ENCODE results near the gene DHX15.

DHX15 gene

GRCh38 chr4:24584211-24584850 is at the start of gene DHX15:
Gene DHX15 (minus strand): TSS chr4:24584554. CDS start chr4:24584393, 161 bp downstream.
- DNase-seq, result peak; percentile 14

- DNase-seq, result no peak
These were observed 47.7 kb upstream of the DHX15 start for GRCh38 chr4:24632011-24632410.

- no peak for DNase-seq
These were observed 46.6 kb upstream of the DHX15 start for GRCh38 chr4:24630937-24631336.

GRCh38 chr4:24625091-24625490 is 40.7 kb upstream of the DHX15 start:
- DNase-seq, result no peak

- no peak for DNase-seq
These were observed 40.0 kb upstream of the DHX15 start for GRCh38 chr4:24624381-24624780.

GRCh38 chr4:24622146-24622834 is 37.9 kb upstream of the DHX15 start:
- no peak for DNase-seq

- no peak for DNase-seq
These were observed 31.6 kb upstream of the DHX15 start for GRCh38 chr4:24615977-24616376.

- no peak for DNase-seq
These were observed 30.5 kb upstream of the DHX15 start for GRCh38 chr4:24614881-24615280.

- no peak for DNase-seq
These were observed 29.1 kb upstream of the DHX15 start for GRCh38 chr4:24613502-24613901.

- no peak for DNase-seq
These were observed 27.2 kb upstream of the DHX15 start for GRCh38 chr4:24611575-24611974.

GRCh38 chr4:24607334-24607733 is 23.0 kb upstream of the DHX15 start:
- no peak for DNase-seq

GRCh38 chr4:24605216-24605615 is 20.9 kb upstream of the DHX15 start:
- no peak for DNase-seq

- DNase-seq, result no peak
These were observed 20.3 kb upstream of the DHX15 start for GRCh38 chr4:24604558-24605214.

GRCh38 chr4:24603343-24603742 is 19.0 kb upstream of the DHX15 start:
- DNase-seq, result no peak

- no peak for DNase-seq
These were observed 16.8 kb upstream of the DHX15 start for GRCh38 chr4:24601121-24601520.

- no peak for DNase-seq
These were observed 14.9 kb upstream of the DHX15 start for GRCh38 chr4:24599275-24599674.

- DNase-seq, result no peak
These were observed 13.7 kb upstream of the DHX15 start for GRCh38 chr4:24598025-24598424.

- no peak for DNase-seq
These were observed 11.3 kb upstream of the DHX15 start for GRCh38 chr4:24595659-24596058.

- no peak for DNase-seq
These were observed 10.5 kb upstream of the DHX15 start for GRCh38 chr4:24594887-24595286.

GRCh38 chr4:24589448-24589847 is 5.1 kb upstream of the DHX15 start:
- DNase-seq, result no peak

GRCh38 chr4:24588216-24588954 is 4.0 kb upstream of the DHX15 start:
- DNase-seq, result no peak

- DNase-seq, result peak; percentile 45
These were observed 723 bp downstream of the DHX15 start for GRCh38 chr4:24583451-24584210.

Measured in SHP77 treated with DMSO at 0.1 percent for 48 hours (cell line).